ENCODE measurements around the gene IFT88. TPM values are rescaled to one million over a fixed set of nuclear protein-coding genes. Genes with fewer than 3 reads are reported as not detected.

Gene IFT88
- polyA plus RNA-seq, 1 donor from 2014 or later, result 32.7 TPM

DNA sequence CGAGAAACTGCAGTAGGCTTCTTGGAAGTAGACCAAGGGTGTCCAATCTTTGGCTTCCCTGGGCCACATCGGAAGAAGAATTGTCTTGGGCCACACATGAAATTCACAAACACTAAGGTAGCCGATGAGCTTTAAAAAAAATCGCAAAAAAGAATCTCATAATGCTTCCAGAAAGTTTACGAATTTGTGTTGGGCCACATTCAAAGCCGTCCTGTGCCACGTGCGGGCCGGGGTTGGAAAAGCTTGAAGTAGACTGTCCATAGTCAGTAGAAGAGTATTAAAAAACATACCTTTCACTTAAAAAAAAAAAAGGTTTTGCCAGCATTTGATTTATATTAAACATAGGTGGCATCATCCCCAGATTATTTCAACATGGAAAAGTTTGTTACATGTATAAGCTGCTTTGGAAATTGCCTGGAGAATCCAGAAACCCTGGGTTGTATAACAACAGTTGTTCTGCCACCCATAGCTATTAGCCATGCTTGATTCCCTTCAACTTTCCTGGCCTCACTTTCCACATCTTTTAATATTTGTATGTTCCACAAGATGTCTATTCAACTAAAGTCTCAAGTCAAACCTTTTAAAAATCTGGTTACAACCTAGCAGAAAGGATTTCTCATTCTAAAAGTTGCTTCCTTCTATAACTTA lies 1.0 kb downstream of the IFT88 start:
- Histone ChIP-seq H3K27ac (ENCODE audit: low read length) (no peak overlapping the region), H3F3A (ENCODE audit: insufficient read depth, low read length, poor library complexity, severe bottlenecking) (peaks cover 3% of the 10 kb centered on the region), H3K79me2 (replicated peaks; ENCODE audit: insufficient read depth, low read length) (peaks cover 15% of the 10 kb centered on the region), H3K27me3 (ENCODE audit: insufficient read depth, low read depth, low read length) (no peaks in the 10 kb centered on the region), H3K36me3 (ENCODE audit: insufficient read depth, low read length) (no peaks in the 10 kb centered on the region), H3K9me3 (ENCODE audit: low read length) (no peaks in the 10 kb centered on the region), H3K4me2 (ENCODE audit: low read length) (peak overlapping the region; percentile 76), H3K9ac (ENCODE audit: low read length) (peak overlapping the region; percentile 88), H3K9me2 (ENCODE audit: insufficient read depth, low read length) (no peaks in the 10 kb centered on the region), H2AFZ (ENCODE audit: low read depth, low read length) (peak overlapping the region; percentile 49), H4K20me1 (ENCODE audit: insufficient read depth) (no peaks in the 10 kb centered on the region), H3K4me3 (ENCODE audit: low read length) (peak overlapping the region; percentile 97)
- TF ChIP-seq TAF1 (IDR thresholded peaks at IDR 0.05; ENCODE audit: low read depth), result no peak
- no peak for TF ChIP-seq SMC3 (conservative IDR thresholded peaks at IDR 0.05; ENCODE audit: poor library complexity)
- no peak for TF ChIP-seq MXI1 (conservative IDR thresholded peaks at IDR 0.05; ENCODE audit: poor library complexity, severe bottlenecking)
- TF ChIP-seq EP300 (conservative IDR thresholded peaks at IDR 0.05; ENCODE audit: poor library complexity, severe bottlenecking), result no peak
- TF ChIP-seq RAD21 (conservative IDR thresholded peaks at IDR 0.05), result no peak
- TF ChIP-seq POLR2AphosphoS5 (IDR thresholded peaks at IDR 0.05), result no peak
- TF ChIP-seq, protein P1, sequence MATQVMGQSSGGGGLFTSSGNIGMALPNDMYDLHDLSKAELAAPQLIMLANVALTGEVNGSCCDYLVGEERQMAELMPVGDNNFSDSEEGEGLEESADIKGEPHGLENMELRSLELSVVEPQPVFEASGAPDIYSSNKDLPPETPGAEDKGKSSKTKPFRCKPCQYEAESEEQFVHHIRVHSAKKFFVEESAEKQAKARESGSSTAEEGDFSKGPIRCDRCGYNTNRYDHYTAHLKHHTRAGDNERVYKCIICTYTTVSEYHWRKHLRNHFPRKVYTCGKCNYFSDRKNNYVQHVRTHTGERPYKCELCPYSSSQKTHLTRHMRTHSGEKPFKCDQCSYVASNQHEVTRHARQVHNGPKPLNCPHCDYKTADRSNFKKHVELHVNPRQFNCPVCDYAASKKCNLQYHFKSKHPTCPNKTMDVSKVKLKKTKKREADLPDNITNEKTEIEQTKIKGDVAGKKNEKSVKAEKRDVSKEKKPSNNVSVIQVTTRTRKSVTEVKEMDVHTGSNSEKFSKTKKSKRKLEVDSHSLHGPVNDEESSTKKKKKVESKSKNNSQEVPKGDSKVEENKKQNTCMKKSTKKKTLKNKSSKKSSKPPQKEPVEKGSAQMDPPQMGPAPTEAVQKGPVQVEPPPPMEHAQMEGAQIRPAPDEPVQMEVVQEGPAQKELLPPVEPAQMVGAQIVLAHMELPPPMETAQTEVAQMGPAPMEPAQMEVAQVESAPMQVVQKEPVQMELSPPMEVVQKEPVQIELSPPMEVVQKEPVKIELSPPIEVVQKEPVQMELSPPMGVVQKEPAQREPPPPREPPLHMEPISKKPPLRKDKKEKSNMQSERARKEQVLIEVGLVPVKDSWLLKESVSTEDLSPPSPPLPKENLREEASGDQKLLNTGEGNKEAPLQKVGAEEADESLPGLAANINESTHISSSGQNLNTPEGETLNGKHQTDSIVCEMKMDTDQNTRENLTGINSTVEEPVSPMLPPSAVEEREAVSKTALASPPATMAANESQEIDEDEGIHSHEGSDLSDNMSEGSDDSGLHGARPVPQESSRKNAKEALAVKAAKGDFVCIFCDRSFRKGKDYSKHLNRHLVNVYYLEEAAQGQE (IDR thresholded peaks at IDR 0.05; ENCODE audit: borderline replicate concordance), result no peak
- TF ChIP-seq EZH2 (IDR thresholded peaks at IDR 0.05; ENCODE audit: borderline replicate concordance, insufficient read depth, low read length, poor library complexity, severe bottlenecking), result no peak
- TF ChIP-seq, protein P2, sequence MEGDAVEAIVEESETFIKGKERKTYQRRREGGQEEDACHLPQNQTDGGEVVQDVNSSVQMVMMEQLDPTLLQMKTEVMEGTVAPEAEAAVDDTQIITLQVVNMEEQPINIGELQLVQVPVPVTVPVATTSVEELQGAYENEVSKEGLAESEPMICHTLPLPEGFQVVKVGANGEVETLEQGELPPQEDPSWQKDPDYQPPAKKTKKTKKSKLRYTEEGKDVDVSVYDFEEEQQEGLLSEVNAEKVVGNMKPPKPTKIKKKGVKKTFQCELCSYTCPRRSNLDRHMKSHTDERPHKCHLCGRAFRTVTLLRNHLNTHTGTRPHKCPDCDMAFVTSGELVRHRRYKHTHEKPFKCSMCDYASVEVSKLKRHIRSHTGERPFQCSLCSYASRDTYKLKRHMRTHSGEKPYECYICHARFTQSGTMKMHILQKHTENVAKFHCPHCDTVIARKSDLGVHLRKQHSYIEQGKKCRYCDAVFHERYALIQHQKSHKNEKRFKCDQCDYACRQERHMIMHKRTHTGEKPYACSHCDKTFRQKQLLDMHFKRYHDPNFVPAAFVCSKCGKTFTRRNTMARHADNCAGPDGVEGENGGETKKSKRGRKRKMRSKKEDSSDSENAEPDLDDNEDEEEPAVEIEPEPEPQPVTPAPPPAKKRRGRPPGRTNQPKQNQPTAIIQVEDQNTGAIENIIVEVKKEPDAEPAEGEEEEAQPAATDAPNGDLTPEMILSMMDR (IDR thresholded peaks at IDR 0.05; ENCODE audit: poor library complexity, severe bottlenecking), result no peak

- peaks cover 3% of the 10 kb centered on the region for H3F3A ChIP-seq (ENCODE audit: insufficient read depth, low read length, poor library complexity, severe bottlenecking)
- H2AFZ ChIP-seq (ENCODE audit: low read depth, low read length), result no peak overlapping the region
- no peak for TF ChIP-seq MXI1 (conservative IDR thresholded peaks at IDR 0.05; ENCODE audit: poor library complexity, severe bottlenecking)
- no peak for TF ChIP-seq SMC3 (conservative IDR thresholded peaks at IDR 0.05; ENCODE audit: poor library complexity)
- TF ChIP-seq POLR2AphosphoS5 (IDR thresholded peaks at IDR 0.05), result no peak
- no peak for TF ChIP-seq TAF1 (IDR thresholded peaks at IDR 0.05; ENCODE audit: low read depth)
- TF ChIP-seq RAD21 (conservative IDR thresholded peaks at IDR 0.05), result no peak
- TF ChIP-seq EP300 (conservative IDR thresholded peaks at IDR 0.05; ENCODE audit: poor library complexity, severe bottlenecking), result no peak
- no peak for TF ChIP-seq EZH2 (IDR thresholded peaks at IDR 0.05; ENCODE audit: borderline replicate concordance, insufficient read depth, low read length, poor library complexity, severe bottlenecking)
- TF ChIP-seq, protein P1 (IDR thresholded peaks at IDR 0.05; ENCODE audit: borderline replicate concordance), result no peak
- TF ChIP-seq, protein P2 (IDR thresholded peaks at IDR 0.05; ENCODE audit: poor library complexity, severe bottlenecking), result no peak
- peaks cover 20% of the 10 kb centered on the region for H3K79me2 ChIP-seq (replicated peaks; ENCODE audit: insufficient read depth, low read length)
- no peak overlapping the region for H3K4me3 ChIP-seq (ENCODE audit: low read length)
- no peak overlapping the region for H3K9ac ChIP-seq (ENCODE audit: low read length)
- no peaks in the 10 kb centered on the region for H3K36me3 ChIP-seq (ENCODE audit: insufficient read depth, low read length)
- H3K9me3 ChIP-seq (ENCODE audit: low read length), result no peaks in the 10 kb centered on the region
- H3K9me2 ChIP-seq (ENCODE audit: insufficient read depth, low read length), result no peaks in the 10 kb centered on the region
- no peaks in the 10 kb centered on the region for H4K20me1 ChIP-seq (ENCODE audit: insufficient read depth)
- no peak overlapping the region for H3K27ac ChIP-seq (ENCODE audit: low read length)
- no peak overlapping the region for H3K4me2 ChIP-seq (ENCODE audit: low read length)
- H3K27me3 ChIP-seq (ENCODE audit: insufficient read depth, low read depth, low read length), result no peaks in the 10 kb centered on the region
Observed at GRCh38 chr13:20570517-20570916, 3.6 kb downstream of the IFT88 start.
